Measurements from ENCODE around the gene ZNF581. TPM values are rescaled to one million over a fixed set of nuclear protein-coding genes. Genes with fewer than 3 reads are reported as not detected.

Gene ZNF581, protein sequence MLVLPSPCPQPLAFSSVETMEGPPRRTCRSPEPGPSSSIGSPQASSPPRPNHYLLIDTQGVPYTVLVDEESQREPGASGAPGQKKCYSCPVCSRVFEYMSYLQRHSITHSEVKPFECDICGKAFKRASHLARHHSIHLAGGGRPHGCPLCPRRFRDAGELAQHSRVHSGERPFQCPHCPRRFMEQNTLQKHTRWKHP
- total RNA-seq: 10 to 100 TPM; 20.1 to 27.3 (median 22.8) TPM

DNA sequence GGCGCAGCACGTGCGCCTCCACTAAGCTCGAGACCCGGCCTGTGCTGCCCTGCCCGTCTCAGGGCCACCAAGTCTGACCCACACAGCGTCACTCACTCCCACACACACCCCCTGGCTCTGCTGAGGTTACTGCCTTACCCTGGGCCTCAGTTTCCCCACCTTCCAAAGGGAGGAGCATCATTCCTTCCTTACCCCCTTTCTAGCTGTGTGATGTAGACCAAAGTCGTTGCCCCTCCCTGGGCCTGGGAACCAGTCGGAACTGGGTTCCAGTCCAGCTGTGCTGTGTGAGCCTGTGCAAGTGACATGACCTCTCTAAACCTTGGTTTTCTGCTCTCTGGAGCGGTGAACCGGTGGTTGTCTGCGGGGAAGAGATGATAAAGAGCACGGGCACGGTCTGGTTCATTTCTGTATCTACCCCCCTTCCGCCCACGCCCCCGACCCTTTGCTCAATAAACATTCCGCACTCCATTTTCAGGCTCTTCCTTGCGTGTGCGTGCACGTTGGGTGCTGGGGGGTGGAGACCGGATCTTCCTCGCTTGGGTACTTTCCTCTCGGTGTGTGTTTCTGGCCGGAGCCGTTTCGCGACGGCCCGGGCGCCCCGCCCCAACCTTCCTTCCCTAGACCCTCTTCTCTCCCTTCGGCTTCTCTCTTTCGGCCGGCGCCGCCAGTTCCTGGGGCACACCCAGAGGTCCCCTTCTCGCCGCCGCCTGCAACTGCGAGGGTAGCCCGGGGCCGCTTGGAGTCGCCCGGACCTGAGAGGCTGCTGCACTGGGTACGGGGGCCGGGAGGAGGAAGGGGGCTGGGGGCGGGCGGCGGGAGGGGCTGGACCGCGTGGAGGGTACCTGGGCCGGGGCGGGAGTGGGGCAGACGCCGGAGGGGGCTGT, at the start of gene ZNF581:
Gene ZNF581, plus strand, starts transcription at position 647 of the 884 bp plus-strand sequence. CDS start 923 bp downstream, outside the sequence.
- no peak for TF ChIP-seq POLR2A (IDR thresholded peaks at IDR 0.05)
- TF ChIP-seq, protein P1, sequence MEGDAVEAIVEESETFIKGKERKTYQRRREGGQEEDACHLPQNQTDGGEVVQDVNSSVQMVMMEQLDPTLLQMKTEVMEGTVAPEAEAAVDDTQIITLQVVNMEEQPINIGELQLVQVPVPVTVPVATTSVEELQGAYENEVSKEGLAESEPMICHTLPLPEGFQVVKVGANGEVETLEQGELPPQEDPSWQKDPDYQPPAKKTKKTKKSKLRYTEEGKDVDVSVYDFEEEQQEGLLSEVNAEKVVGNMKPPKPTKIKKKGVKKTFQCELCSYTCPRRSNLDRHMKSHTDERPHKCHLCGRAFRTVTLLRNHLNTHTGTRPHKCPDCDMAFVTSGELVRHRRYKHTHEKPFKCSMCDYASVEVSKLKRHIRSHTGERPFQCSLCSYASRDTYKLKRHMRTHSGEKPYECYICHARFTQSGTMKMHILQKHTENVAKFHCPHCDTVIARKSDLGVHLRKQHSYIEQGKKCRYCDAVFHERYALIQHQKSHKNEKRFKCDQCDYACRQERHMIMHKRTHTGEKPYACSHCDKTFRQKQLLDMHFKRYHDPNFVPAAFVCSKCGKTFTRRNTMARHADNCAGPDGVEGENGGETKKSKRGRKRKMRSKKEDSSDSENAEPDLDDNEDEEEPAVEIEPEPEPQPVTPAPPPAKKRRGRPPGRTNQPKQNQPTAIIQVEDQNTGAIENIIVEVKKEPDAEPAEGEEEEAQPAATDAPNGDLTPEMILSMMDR (IDR thresholded peaks at IDR 0.05): no peak
- H3K4me3 ChIP-seq (ENCODE audit: low read depth, poor library complexity, severe bottlenecking): peak within 1 kb of the TSS; percentile 49
- intact Hi-C loops (cut with DNase I; ENCODE audit: low total_unique reads): loop anchor here (5.0 kb wide), 1 partner anchor 236 kb away; the partner anchor contains the start of gene UBE2S
- 2 to 3% methylated on average over 46 to 56 of the region's 56 CpGs for WGBS, 2 donors
- peak; percentile 70 to 95 for DNase-seq (ENCODE audit: low spot score in 2 of 2)

DNA sequence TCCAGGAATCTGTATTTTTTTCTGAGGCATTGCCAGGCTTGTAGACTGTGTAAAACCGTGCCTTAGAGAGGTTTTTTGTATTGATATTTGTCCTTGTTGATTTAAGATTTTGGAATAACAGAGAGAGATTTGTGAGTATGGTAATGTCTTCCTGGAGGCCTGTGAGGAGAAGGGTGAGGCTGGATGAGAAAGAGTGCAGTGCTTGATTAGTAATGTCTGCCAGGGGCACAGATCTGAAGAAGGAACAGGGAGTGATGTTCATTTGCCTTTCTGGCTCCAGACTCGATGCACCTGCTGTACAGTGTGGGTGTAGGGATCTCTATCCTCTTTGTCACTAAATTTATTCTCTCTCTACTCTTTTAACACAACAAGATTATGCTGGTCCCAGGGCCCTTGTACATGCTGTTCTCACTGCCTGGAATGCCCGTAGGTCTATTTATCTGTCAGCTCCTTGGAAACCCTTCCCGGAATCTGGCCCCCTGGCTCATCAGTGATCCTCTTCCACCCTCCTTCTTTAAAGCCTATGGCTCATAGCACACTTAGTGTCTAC, 48.4 kb upstream of the ZNF581 start:
- DNase-seq (ENCODE audit: low spot score in 2 of 2): no peak
- TF ChIP-seq, protein P1 (IDR thresholded peaks at IDR 0.05): no peak
- TF ChIP-seq POLR2A (IDR thresholded peaks at IDR 0.05): no peak
- intact Hi-C loops (cut with DNase I; ENCODE audit: low total_unique reads): no loop called here
- no peak overlapping the region for H3K4me3 ChIP-seq (ENCODE audit: low read depth, poor library complexity, severe bottlenecking)
- 81 to 87% methylated on average over 4 of the region's 4 CpGs for WGBS, 2 donors

DNA sequence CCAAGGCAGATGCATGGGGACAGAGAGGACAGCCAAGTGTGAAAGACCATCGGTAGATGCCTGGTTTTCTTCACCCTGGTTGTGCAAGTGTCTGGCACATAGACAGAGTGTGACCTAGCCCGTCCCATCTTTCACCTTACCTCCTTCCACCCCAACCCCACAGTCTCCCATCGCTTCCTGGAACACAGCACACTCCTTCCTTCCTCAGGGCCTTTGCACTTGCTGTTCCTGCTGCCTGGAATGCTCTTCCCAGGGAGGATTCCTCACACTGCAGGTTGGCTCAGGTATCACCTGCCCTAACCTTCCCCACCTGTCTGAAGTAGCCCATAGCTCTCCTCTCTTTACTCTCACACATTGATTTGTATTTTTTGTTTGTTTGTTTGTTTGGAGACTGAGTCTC, 47.1 kb upstream of the ZNF581 start:
- DNase-seq (ENCODE audit: low spot score in 2 of 2): no peak
- intact Hi-C loops (cut with DNase I; ENCODE audit: low total_unique reads): no loop called here

DNA sequence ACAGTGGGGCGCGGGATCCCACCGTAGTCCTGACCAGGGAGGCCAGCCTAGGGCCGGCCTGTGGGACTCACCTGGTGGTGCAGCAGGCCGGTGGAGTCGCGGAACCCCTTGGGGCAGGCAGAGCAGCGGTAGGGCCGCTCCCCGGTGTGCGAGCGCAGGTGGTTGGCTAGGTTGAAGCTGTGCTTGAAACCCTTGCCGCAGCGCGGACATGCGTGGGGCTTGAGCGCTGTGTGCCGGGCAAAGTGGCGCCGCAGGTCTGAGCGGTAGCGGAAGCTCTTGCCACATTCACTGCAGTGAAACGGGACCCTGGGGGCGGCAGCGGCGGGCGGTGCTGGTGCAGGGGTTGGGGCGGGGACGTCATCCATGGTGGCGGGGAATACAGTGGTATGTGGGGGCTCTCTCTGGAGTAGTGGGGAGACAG, 45.9 kb upstream of the ZNF581 start:
- H3K4me3 ChIP-seq (ENCODE audit: low read depth, poor library complexity, severe bottlenecking): no peak overlapping the region
- intact Hi-C loops (cut with DNase I; ENCODE audit: low total_unique reads): no loop called here
- WGBS, 2 donors: 95 to 97% methylated on average over 30 of the region's 30 CpGs
- no peak for TF ChIP-seq POLR2A (IDR thresholded peaks at IDR 0.05)
- TF ChIP-seq, protein P1 (IDR thresholded peaks at IDR 0.05): no peak
- DNase-seq (ENCODE audit: low spot score in 2 of 2): no peak

More for the DNA sequence above, 47.1 kb upstream of the ZNF581 start:
- WGBS, 2 donors: 93 to 96% methylated on average over 3 of the region's 3 CpGs
- TF ChIP-seq, protein P1 (IDR thresholded peaks at IDR 0.05): no peak
- TF ChIP-seq POLR2A (IDR thresholded peaks at IDR 0.05): no peak
- no peak overlapping the region for H3K4me3 ChIP-seq (ENCODE audit: low read depth, poor library complexity, severe bottlenecking)

DNA sequence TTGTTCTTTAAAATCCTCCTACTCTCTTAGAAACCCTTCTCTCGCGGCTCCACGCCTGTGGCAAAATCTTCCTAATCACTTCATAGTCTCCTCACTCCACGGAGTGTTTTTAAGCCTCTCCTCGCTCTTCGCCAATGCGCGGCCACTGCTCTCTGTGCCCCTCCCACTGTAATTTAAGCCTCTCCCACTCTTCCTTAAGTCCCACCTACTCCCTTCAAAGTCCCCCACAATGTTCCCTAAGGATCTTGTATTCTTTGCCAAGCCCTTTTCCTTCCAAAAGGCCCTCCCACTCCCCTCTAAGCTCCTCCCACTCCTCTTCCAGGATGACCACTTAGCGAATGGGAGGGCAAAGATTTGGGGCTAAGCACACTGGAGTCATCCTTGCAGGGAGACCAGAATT, 45.4 kb upstream of the ZNF581 start:
- 83 to 84% methylated on average over 9 of the region's 9 CpGs for WGBS, 2 donors

More for the DNA sequence above, 45.4 kb upstream of the ZNF581 start:
- TF ChIP-seq POLR2A (IDR thresholded peaks at IDR 0.05): no peak
- TF ChIP-seq, protein P1 (IDR thresholded peaks at IDR 0.05): no peak
- intact Hi-C loops (cut with DNase I; ENCODE audit: low total_unique reads): no loop called here
- DNase-seq (ENCODE audit: low spot score in 2 of 2): no peak
- H3K4me3 ChIP-seq (ENCODE audit: low read depth, poor library complexity, severe bottlenecking): no peak overlapping the region
